Endothelial cell of umbilical vein (primary cell): ENCODE measurements around the gene HHATL. TPM values are rescaled to one million over a fixed set of nuclear protein-coding genes. Genes with fewer than 3 reads are reported as not detected.

Source experiments
- BruUV-seq: library from RNA; stranded (reverse); fragments of 400-500 nt; replicated peaks from 2 replicates; lab custom pipeline; 2021; lab: Mats Ljungman, UMichigan
- CTCF ChIA-PET: fragments of 300-600, 350-600 bp; sonication (Branson Sonifier 250); formaldehyde crosslinking; loops from one replicate; lab custom pipeline; 2021; ENCODE audit warnings: antibody characterized with exemption, inconsistent platforms; lab: Charles Lee
- POLR2A ChIA-PET: fragments of 300-600, 350-600 bp; sonication (Branson Sonifier 250); formaldehyde crosslinking; loops from one replicate; lab custom pipeline; 2021; ENCODE audit warnings: antibody characterized with exemption, inconsistent platforms; lab: Charles Lee
- DNase-seq: peaks from one replicate; pipeline ENCODE4 v3.0.0-alpha.2; 2011; ENCODE audit warnings: low read depth, low spot score
- FAIRE-seq: peaks from 2 replicates; lab custom pipeline; 2011; peaks lifted over from hg19 to GRCh38; lab: Jason Lieb, UNC
- H2AFZ ChIP-seq: 2 replicates; pipeline ENCODE4 v1.6.0; 2012; ENCODE audit warnings: low read depth, low read length, control low read depth, inconsistent platforms
- H3K27ac ChIP-seq: 2 replicates; pipeline ENCODE4 v1.5.1; 2011; ENCODE audit warnings: low read depth, mild to moderate bottlenecking, control low read depth, low read length, moderate library complexity; ENCODE audit not compliant: insufficient read depth
- H3K27me3 ChIP-seq, 2 experiments: 2 replicates each; pipeline versions ENCODE4 v1.6.0 to v1.6.1; 2011; ENCODE audit warnings: low read length in 2 of 2, mixed read lengths in 1 of 2; ENCODE audit not compliant: control insufficient read depth in 2 of 2, insufficient read depth in 2 of 2
- H3K36me3 ChIP-seq, 2 experiments: 2 replicates in 1 of 2; 3 replicates in 1 of 2; pipeline ENCODE4 v1.5.1; 2011; ENCODE audit warnings: low read length in 2 of 2, mild to moderate bottlenecking in 1 of 2, moderate library complexity in 1 of 2; ENCODE audit not compliant: control insufficient read depth in 2 of 2, insufficient read depth in 2 of 2; ENCODE audit errors: extremely low read depth in 1 of 2
- H3K4me1 ChIP-seq: 3 replicates; pipeline ENCODE4 v1.5.1; 2011; ENCODE audit warnings: mild to moderate bottlenecking, low read length; ENCODE audit not compliant: control insufficient read depth, insufficient read depth; ENCODE audit errors: extremely low read depth
- H3K4me2 ChIP-seq: 2 replicates; pipeline ENCODE4 v1.6.1; 2011; ENCODE audit warnings: low read length, control low read depth, mixed read lengths; ENCODE audit not compliant: insufficient read depth
- H3K4me3 ChIP-seq, 3 experiments: fragments of 200-600 bp in 1 of 3; sonication (generic), shearing (Covaris generic) in 1 of 3; replicated peaks in 1 of 3; 2 replicates each; pipeline ENCODE4 v1.5.1; 2011 to 2016; ENCODE audit warnings: control low read depth in 3 of 3, low read length in 3 of 3, mild to moderate bottlenecking in 2 of 3, inconsistent platforms in 1 of 3, low read depth in 1 of 3, moderate library complexity in 1 of 3; ENCODE audit not compliant: insufficient read depth in 1 of 3
- H3K79me2 ChIP-seq: 2 replicates; pipeline ENCODE4 v1.6.0; 2012; ENCODE audit warnings: low read length, inconsistent platforms; ENCODE audit not compliant: control insufficient read depth, insufficient read depth
- H3K9ac ChIP-seq: replicated peaks from 2 replicates; pipeline ENCODE3; 2011; ENCODE audit warnings: low read length, control low read depth; ENCODE audit not compliant: insufficient read depth; ENCODE audit errors: extremely low read depth
- H3K9me1 ChIP-seq: replicated peaks from 3 replicates; pipeline ENCODE4 v1.6.0; 2011; ENCODE audit warnings: mild to moderate bottlenecking, low read length; ENCODE audit not compliant: control insufficient read depth, insufficient read depth; ENCODE audit errors: extremely low read depth
- H3K9me3 ChIP-seq: replicated peaks from 2 replicates; pipeline ENCODE4 v1.5.1; 2012; ENCODE audit warnings: low read length, inconsistent platforms; ENCODE audit not compliant: control insufficient read depth, insufficient read depth
- H4K20me1 ChIP-seq: replicated peaks from 2 replicates; pipeline ENCODE3; 2011; ENCODE audit warnings: mild to moderate bottlenecking, low read length; ENCODE audit not compliant: control insufficient read depth, insufficient read depth; ENCODE audit errors: extremely low read depth
- EZH2 ChIP-seq: IDR thresholded peaks from 2 replicates; pipeline ENCODE4 v1.6.1; 2012; ENCODE audit warnings: borderline replicate concordance, low read depth, mild to moderate bottlenecking, moderate library complexity, low read length, inconsistent platforms; ENCODE audit not compliant: severe bottlenecking
- dilution Hi-C: fragments of 300-500 bp; cut with MboI; formaldehyde crosslinking; loops from one replicate; pipeline ENCODE4 v1.15.0; 2019; ENCODE audit warnings: low sequenced_read_pairs; ENCODE audit not compliant: extremely low pct_ligation_motif_present
- intact Hi-C: fragments of 100-400 bp; cut with micrococcal nuclease; formaldehyde crosslinking; loops from one replicate; pipeline ENCODE4 v1.10.0; 2022
- polyA plus RNA-seq, 4 experiments: library from polyadenylated mRNA; depleted of rRNA in 3 of 4; stranded (reverse) in 3 of 4; unstranded in 1 of 4; fragments of >200 nt; gene quantifications; 2 replicates each; pipeline versions ENCODE4 v1.2.1 to v1.2.3, GENCODE V29; 2011 to 2012; ENCODE audit warnings: missing spikeins in 1 of 4
- total RNA-seq: library from RNA; stranded (reverse); gene quantifications from 2 replicates; pipeline ENCODE4 v1.2.3, GENCODE V29; 2021
- TF ChIP-seq, protein P1 (sequence below), 2 donors: IDR thresholded peaks; 1 replicate in 1 of 2; 2 replicates in 1 of 2; pipeline ENCODE4 v1.5.1; 2011; ENCODE audit warnings: low read length in 2 of 2, mild to moderate bottlenecking in 2 of 2, moderate library complexity in 2 of 2, control low read depth in 1 of 2, inconsistent platforms in 1 of 2, low read depth in 1 of 2; ENCODE audit not compliant: insufficient read depth in 1 of 2; ENCODE audit errors: extremely low read depth in 1 of 2

The HHATL gene
- total and polyA plus RNA-seq, 2 donors (not counting 3 experiments of a cell fraction or from before 2014, with no cell fraction given), result not detected

DNA sequence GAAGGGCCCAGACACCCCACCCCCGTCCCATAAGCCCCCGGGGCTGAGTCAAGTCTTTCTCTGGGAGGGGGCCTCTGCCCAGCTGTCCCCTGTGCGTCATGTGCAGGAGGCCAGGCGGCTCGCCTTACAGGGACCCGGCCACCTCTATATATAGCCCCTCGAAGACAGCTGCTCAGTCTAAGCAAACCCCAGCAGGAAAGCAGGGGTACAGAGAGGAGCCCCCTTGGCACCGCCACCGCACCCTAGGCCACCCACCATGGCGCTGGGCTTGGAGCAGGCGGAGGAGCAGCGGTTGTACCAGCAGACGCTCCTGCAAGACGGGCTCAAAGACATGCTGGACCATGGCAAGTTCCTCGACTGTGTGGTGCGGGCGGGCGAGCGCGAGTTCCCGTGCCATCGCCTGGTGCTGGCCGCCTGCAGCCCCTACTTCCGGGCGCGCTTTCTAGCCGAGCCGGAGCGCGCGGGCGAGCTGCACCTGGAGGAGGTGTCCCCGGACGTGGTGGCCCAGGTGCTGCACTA is 17.2 kb downstream of the HHATL start, which contains the start of gene KLHL40:
Gene KLHL40, plus strand, starts transcription at position 175 of the 519 bp plus-strand sequence. Its CDS starts 82 bp downstream, at position 257.
- intact Hi-C loops, result loop anchor here (2.0 kb wide), 1 partner anchor 31 kb away; no protein-coding TSS in a partner anchor

More for the DNA sequence above, 17.2 kb downstream of the HHATL start, which contains the start of gene KLHL40:
- H3K4me3 ChIP-seq, result no peak within 1 kb of the TSS
- peak within 1 kb of the TSS; percentile 11 for H2AFZ ChIP-seq
- H3K4me1 ChIP-seq, result no peaks in the 10 kb centered on the region
- H3K9me1 ChIP-seq, result no peaks in the 10 kb centered on the region
- peaks cover 17 to 22% of the 10 kb centered on the region in 2 experiments for H3K27me3 ChIP-seq
- H4K20me1 ChIP-seq, result no peaks in the 10 kb centered on the region
- no peaks in the 10 kb centered on the region for H3K36me3 ChIP-seq
- DNase-seq (no peak), FAIRE-seq (no peak)
- ChIA-PET POLR2A (no interaction called here), CTCF (no interaction called here)
- no peaks in the 10 kb centered on the region for H3K79me2 ChIP-seq
- no peak within 1 kb of the TSS for H3K4me2 ChIP-seq
- H3K9ac ChIP-seq, result no peak within 1 kb of the TSS
- no peaks in the 10 kb centered on the region for H3K9me3 ChIP-seq
- dilution Hi-C loops, result no loop called here
- TF ChIP-seq, protein P1, sequence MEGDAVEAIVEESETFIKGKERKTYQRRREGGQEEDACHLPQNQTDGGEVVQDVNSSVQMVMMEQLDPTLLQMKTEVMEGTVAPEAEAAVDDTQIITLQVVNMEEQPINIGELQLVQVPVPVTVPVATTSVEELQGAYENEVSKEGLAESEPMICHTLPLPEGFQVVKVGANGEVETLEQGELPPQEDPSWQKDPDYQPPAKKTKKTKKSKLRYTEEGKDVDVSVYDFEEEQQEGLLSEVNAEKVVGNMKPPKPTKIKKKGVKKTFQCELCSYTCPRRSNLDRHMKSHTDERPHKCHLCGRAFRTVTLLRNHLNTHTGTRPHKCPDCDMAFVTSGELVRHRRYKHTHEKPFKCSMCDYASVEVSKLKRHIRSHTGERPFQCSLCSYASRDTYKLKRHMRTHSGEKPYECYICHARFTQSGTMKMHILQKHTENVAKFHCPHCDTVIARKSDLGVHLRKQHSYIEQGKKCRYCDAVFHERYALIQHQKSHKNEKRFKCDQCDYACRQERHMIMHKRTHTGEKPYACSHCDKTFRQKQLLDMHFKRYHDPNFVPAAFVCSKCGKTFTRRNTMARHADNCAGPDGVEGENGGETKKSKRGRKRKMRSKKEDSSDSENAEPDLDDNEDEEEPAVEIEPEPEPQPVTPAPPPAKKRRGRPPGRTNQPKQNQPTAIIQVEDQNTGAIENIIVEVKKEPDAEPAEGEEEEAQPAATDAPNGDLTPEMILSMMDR (IDR thresholded peaks at IDR 0.05; ENCODE audit: extremely low read depth in 1 of 2, insufficient read depth in 1 of 2, low read depth in 1 of 2, low read length in 2 of 2), result no peak
- peak; percentile 62 for TF ChIP-seq EZH2
- no peak within 1 kb of the TSS for H3K27ac ChIP-seq
- BruUV-seq, result no TSS peak
